Measurements from ENCODE around the gene WDR7. TPM values are rescaled to one million over a fixed set of nuclear protein-coding genes. Genes with fewer than 3 reads are reported as not detected.

Gene WDR7
- total and polyA plus RNA-seq, 9 of the 15 experiments (the other 6 are each of a cell fraction or from before 2014, with no cell fraction given), result 1.4 to 9.4 (median 5.3) TPM

DNA sequence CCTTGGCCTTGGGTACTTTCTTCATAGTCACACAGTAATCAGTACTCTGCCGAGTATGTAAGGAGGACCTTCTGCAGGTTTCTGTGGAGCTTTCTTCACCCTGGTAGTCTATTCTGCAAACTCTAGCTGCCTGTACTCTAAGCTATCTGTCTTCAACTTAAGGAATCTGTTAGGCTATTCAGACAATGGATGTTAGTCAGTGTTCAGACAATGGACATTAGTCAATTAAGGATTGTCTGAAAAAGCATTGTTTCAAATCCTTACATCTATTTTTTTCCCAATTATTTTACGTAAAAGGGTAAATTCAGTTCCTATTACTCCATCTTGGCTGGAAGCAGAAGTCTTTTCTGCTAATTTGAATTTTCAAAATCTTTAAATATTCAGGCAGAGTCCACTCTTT, 75.7 kb downstream of the WDR7 start:
- H3K4me1 ChIP-seq (replicated peaks in 1 of 2; ENCODE audit: control insufficient read depth in 2 of 2, insufficient read depth in 2 of 2, low read length in 2 of 2), result no peaks in the 10 kb centered on the region
- no peak for TF ChIP-seq CHD1 (IDR thresholded peaks at IDR 0.05; ENCODE audit: low read length)
- TF ChIP-seq, protein P1, sequence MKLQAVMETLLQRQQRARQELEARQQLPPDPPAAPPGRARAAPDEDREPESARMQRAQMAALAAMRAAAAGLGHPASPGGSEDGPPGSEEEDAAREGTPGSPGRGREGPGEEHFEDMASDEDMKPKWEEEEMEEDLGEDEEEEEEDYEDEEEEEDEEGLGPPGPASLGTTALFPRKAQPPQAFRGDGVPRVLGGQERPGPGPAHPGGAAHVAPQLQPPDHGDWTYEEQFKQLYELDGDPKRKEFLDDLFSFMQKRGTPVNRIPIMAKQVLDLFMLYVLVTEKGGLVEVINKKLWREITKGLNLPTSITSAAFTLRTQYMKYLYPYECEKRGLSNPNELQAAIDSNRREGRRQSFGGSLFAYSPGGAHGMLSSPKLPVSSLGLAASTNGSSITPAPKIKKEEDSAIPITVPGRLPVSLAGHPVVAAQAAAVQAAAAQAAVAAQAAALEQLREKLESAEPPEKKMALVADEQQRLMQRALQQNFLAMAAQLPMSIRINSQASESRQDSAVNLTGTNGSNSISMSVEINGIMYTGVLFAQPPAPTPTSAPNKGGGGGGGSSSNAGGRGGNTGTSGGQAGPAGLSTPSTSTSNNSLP (IDR thresholded peaks at IDR 0.05; ENCODE audit: borderline replicate concordance, low read depth, low read length), result no peak
- H3K79me2 ChIP-seq (ENCODE audit: control insufficient read depth, insufficient read depth, low read length), result no peaks in the 10 kb centered on the region
- DNase-seq (ENCODE audit: extremely low read depth in 1 of 4, low spot score in 3 of 4), result no peak
- no peaks in the 10 kb centered on the region for H3K27me3 ChIP-seq (ENCODE audit: control insufficient read depth in 2 of 2, insufficient read depth in 2 of 2, low read length in 2 of 2)
- no peak overlapping the region for H3K9ac ChIP-seq (ENCODE audit: insufficient read depth in 1 of 2, low read depth in 2 of 2, low read length in 2 of 2)
- ChIA-PET CTCF (ENCODE audit: low intra/inter-chr PET ratio) (no interaction called here), POLR2A (no interaction called here)
- no peaks in the 10 kb centered on the region for H3K9me3 ChIP-seq (replicated peaks; ENCODE audit: control insufficient read depth, insufficient read depth, low read depth, low read length)
- FAIRE-seq, result no peak
- no peak overlapping the region for H3K4me2 ChIP-seq (ENCODE audit: insufficient read depth, low read length)
- no peaks in the 10 kb centered on the region for H3K9me1 ChIP-seq (ENCODE audit: control insufficient read depth, insufficient read depth, low read length)
- ATAC-seq, result no peak
- in situ Hi-C loops (cut with MboI), result no loop called here
- H3K4me3 ChIP-seq, result no peak overlapping the region
- intact Hi-C loops (cut with micrococcal nuclease), result no loop called here
- no peaks in the 10 kb centered on the region for H3K36me3 ChIP-seq (ENCODE audit: control insufficient read depth, insufficient read depth, low read length)
- H3K27ac ChIP-seq (ENCODE audit: extremely low read depth, low read depth, low read length), result no peak overlapping the region
- no TSS peak for BruUV-seq (replicated peaks)
- no peak overlapping the region for H2AFZ ChIP-seq (ENCODE audit: low read depth, low read length)
- no peaks in the 10 kb centered on the region for H4K20me1 ChIP-seq (replicated peaks; ENCODE audit: control insufficient read depth, insufficient read depth, low read length)
- whole genome bisulfite sequencing (ENCODE audit: insufficient coverage, low coverage, missing lambda C conversion rate), result 32% methylated on average over 2 of the region's 2 CpGs

DNA sequence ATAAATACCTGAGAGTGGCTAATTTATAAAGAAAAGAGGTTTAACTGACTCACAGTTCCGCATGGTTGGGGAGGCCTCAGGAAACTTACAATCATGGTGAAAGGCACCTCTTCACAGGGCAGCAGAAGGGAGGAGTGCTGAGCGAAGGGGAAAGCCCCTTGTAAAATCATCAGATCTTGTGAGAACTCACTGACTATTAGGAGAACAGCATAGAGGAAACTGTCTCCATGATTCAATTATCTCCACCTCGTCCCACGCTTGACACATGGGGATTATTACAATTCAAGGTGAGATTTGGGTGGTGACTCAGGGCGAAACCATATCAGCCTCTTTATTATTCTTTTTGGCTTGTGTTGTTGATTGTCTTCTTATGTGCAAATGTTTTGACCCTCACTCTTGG, 76.2 kb downstream of the WDR7 start:
- H3K9me1 ChIP-seq (ENCODE audit: control insufficient read depth, insufficient read depth, low read length), result no peaks in the 10 kb centered on the region
- FAIRE-seq (no peak), ATAC-seq (no peak), DNase-seq (ENCODE audit: extremely low read depth in 1 of 4, low spot score in 3 of 4) (no peak)
- ChIA-PET POLR2A (no interaction called here), CTCF (ENCODE audit: low intra/inter-chr PET ratio) (no interaction called here)
- no peaks in the 10 kb centered on the region for H4K20me1 ChIP-seq (replicated peaks; ENCODE audit: control insufficient read depth, insufficient read depth, low read length)
- H3K4me1 ChIP-seq (replicated peaks in 1 of 2; ENCODE audit: control insufficient read depth in 2 of 2, insufficient read depth in 2 of 2, low read length in 2 of 2), result no peaks in the 10 kb centered on the region
- no peaks in the 10 kb centered on the region for H3K9me3 ChIP-seq (replicated peaks; ENCODE audit: control insufficient read depth, insufficient read depth, low read depth, low read length)
- no peak overlapping the region for H2AFZ ChIP-seq (ENCODE audit: low read depth, low read length)
- no peak overlapping the region for H3K27ac ChIP-seq (ENCODE audit: extremely low read depth, low read depth, low read length)
- WGBS (ENCODE audit: insufficient coverage, low coverage, missing lambda C conversion rate), result 56% methylated on average over 5 of the region's 5 CpGs
- no peak overlapping the region for H3K4me2 ChIP-seq (ENCODE audit: insufficient read depth, low read length)
- BruUV-seq (replicated peaks), result no TSS peak
- H3K36me3 ChIP-seq (ENCODE audit: control insufficient read depth, insufficient read depth, low read length), result no peaks in the 10 kb centered on the region
- H3K9ac ChIP-seq (ENCODE audit: insufficient read depth in 1 of 2, low read depth in 2 of 2, low read length in 2 of 2), result no peak overlapping the region
- intact Hi-C loops (cut with micrococcal nuclease) (no loop called here), in situ Hi-C loops (cut with MboI) (no loop called here)
- H3K27me3 ChIP-seq (ENCODE audit: control insufficient read depth in 2 of 2, insufficient read depth in 2 of 2, low read length in 2 of 2), result no peaks in the 10 kb centered on the region
- no peak overlapping the region for H3K4me3 ChIP-seq
- H3K79me2 ChIP-seq (ENCODE audit: control insufficient read depth, insufficient read depth, low read length), result no peaks in the 10 kb centered on the region
- TF ChIP-seq DDX20 (tag; IDR thresholded peaks at IDR 0.05; ENCODE audit: low read depth) (no peak), ZNF124 (CRISPR knock-in tag; IDR thresholded peaks at IDR 0.05) (no peak), ZBTB8A (IDR thresholded peaks at IDR 0.05; ENCODE audit: partially characterized antibody) (no peak), RCOR1 (IDR thresholded peaks at IDR 0.05; ENCODE audit: borderline replicate concordance in 1 of 2, low read depth in 2 of 2, low read length in 2 of 2) (no peak), KLF16 (IDR thresholded peaks at IDR 0.05) (no peak), RBFOX2 (IDR thresholded peaks at IDR 0.05; ENCODE audit: low read depth, low read length) (no peak), NFXL1 (CRISPR knock-in tag; IDR thresholded peaks at IDR 0.05) (no peak), EP400 (IDR thresholded peaks at IDR 0.05) (no peak), POLR2A (conservative IDR thresholded peaks at IDR 0.05) (no peak), RUNX1 (IDR thresholded peaks at IDR 0.05; ENCODE audit: low read depth) (no peak), PHB2 (IDR thresholded peaks at IDR 0.05; ENCODE audit: low read depth) (no peak), DMBX1 (CRISPR knock-in tag; IDR thresholded peaks at IDR 0.05; ENCODE audit: borderline replicate concordance) (no peak), MTA2 (IDR thresholded peaks at IDR 0.05; ENCODE audit: low read depth) (no peak)
- TF ChIP-seq, protein P2, sequence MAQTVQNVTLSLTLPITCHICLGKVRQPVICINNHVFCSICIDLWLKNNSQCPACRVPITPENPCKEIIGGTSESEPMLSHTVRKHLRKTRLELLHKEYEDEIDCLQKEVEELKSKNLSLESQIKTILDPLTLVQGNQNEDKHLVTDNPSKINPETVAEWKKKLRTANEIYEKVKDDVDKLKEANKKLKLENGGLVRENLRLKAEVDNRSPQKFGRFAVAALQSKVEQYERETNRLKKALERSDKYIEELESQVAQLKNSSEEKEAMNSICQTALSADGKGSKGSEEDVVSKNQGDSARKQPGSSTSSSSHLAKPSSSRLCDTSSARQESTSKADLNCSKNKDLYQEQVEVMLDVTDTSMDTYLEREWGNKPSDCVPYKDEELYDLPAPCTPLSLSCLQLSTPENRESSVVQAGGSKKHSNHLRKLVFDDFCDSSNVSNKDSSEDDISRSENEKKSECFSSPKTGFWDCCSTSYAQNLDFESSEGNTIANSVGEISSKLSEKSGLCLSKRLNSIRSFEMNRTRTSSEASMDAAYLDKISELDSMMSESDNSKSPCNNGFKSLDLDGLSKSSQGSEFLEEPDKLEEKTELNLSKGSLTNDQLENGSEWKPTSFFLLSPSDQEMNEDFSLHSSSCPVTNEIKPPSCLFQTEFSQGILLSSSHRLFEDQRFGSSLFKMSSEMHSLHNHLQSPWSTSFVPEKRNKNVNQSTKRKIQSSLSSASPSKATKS (CRISPR knock-in tag; IDR thresholded peaks at IDR 0.05), result no peak

All from K562 (cell line).